ENCODE results near the gene ZNF619.

Gene ZNF619

DNA sequence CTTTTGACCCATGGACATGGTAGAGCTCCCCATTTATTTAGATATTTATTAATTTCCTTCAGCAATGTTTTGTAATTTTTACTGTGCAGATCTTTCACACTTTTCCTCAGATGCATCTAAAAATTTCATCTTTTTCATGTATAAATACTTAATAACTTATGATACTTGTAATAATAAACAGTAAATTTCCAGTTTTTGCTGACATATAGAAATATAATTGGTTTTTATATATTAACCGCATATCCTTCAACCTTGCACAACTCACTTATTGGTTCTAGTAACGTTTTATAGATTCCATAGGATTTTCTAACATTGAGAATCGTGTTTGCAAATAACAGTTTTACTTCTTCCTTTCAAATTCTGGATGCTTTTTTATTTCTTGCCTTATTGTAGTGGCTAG is 44.3 kb downstream of the ZNF619 start:
- no peak for TF ChIP-seq JUND (IDR thresholded peaks at IDR 0.05; ENCODE audit: low read depth)
- in situ Hi-C loops (cut with HindIII; ENCODE audit: low pct_unique_long_range_greater_than_20kb, low sequenced_read_pairs) = no loop called here
- DNase-seq (ENCODE audit: low read depth in 1 of 2, low spot score in 1 of 2) = no peak

DNA sequence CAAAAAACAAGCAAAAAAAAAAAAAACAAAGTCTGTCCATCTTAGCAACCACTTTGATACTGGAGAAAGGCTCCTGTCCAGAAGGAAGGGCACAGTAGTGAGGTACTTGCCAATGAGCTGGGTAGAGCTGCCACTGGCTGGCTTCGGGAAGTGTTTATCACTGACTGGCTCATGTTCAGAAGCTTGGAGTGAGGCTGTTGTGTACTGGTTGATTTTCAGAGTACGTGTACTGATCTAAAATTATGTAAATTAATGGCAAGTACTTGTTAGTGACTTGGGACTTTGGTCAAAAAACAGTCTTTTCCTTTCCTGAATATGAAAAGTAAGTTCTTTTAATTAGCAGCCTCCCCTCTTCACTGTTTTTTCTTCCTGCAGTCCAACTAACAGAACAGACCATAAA is 46.9 kb downstream of the ZNF619 start:
- no peak for TF ChIP-seq JUND (IDR thresholded peaks at IDR 0.05; ENCODE audit: low read depth)
- no peak for DNase-seq (ENCODE audit: low read depth in 1 of 2, low spot score in 1 of 2)
- in situ Hi-C loops (cut with HindIII; ENCODE audit: low pct_unique_long_range_greater_than_20kb, low sequenced_read_pairs) = no loop called here

DNA sequence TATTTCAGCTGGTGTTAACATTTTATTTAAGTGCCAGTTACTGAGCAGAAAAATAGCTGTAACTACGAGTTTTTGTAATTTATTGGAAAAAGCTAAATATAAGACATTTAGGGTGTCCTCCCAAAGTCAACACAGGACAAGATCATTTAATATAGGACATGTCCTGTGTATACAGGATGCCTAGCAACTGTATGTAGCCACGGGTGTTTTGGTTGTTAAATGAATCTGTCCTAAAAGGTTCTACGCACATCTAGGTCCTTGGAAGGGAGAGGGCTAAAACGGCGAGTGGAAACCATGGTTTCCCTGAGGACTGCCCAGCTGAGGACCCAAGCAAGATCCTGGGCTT is 47.3 kb downstream of the ZNF619 start:
- TF ChIP-seq JUND (IDR thresholded peaks at IDR 0.05; ENCODE audit: low read depth) = no peak
- in situ Hi-C loops (cut with HindIII; ENCODE audit: low pct_unique_long_range_greater_than_20kb, low sequenced_read_pairs) = no loop called here
- no peak for DNase-seq (ENCODE audit: low read depth in 1 of 2, low spot score in 1 of 2)

DNA sequence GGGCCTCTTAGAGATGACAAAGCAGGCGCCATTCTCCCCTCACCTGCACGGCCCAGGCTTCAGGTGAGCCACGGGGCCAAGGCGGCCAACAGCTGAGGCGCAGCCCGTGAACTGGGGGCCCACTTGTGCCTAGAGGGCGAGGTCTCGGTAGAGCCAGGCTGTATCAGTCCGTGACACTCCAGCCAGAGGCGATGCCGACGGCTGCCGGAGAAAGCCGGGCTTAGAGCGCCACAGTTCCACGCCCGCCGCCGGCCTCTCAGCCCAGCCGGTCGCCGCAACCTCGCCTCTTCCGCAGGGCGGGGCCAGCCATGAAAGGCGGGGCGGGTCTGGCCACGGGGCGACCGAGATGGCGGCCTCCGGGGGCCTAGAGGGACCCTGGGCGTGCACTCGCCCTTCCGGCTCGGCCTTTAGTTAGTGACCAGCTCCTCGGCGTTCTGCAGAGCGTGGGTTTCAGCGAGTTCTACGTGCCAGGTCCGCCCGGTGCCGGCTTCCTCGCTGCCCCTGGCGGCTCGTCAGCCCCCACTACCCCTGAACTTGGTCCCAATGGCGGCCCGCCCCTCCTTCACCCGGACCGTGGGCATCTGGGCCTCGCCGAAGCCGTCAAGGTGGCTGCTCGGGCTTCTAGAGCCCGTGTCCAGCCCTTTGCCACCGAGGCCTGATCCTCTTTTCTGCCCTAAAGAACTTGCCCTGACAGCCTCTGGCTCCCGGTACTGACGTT is 47.8 kb downstream of the ZNF619 start, which contains the start of gene ZNF621:
Gene ZNF621, plus strand, starts transcription at position 393 of the 718 bp plus-strand sequence. CDS start 881 bp downstream, outside the sequence.
- in situ Hi-C loops (cut with HindIII; ENCODE audit: low pct_unique_long_range_greater_than_20kb, low sequenced_read_pairs) = no loop called here
- DNase-seq (ENCODE audit: low read depth in 1 of 2, low spot score in 1 of 2) = peak; percentile 85 to 89
- no peak for TF ChIP-seq JUND (IDR thresholded peaks at IDR 0.05; ENCODE audit: low read depth)

DNA sequence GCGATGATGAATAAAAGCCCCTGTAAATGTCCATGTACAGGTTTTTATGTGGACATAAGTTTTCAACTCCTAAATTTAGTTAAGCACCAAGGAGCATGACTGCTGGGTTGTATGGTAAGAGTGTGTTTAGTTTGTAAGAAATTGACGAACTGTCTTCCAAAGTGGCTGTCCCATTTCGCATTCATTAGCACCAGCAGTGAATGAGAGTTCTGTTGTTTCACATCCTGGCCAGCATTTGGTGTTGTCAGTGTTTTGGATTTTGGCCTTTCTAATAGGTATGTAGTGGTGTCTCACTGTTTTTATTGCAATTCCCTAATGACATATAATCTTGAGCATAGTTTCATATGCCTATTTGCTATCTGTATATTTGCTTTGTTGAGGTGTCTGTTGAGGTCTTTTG is 51.5 kb downstream of the ZNF619 start:
- in situ Hi-C loops (cut with HindIII; ENCODE audit: low pct_unique_long_range_greater_than_20kb, low sequenced_read_pairs) = no loop called here
- TF ChIP-seq JUND (IDR thresholded peaks at IDR 0.05; ENCODE audit: low read depth) = no peak
- no peak for DNase-seq (ENCODE audit: low read depth in 1 of 2, low spot score in 1 of 2)

DNA sequence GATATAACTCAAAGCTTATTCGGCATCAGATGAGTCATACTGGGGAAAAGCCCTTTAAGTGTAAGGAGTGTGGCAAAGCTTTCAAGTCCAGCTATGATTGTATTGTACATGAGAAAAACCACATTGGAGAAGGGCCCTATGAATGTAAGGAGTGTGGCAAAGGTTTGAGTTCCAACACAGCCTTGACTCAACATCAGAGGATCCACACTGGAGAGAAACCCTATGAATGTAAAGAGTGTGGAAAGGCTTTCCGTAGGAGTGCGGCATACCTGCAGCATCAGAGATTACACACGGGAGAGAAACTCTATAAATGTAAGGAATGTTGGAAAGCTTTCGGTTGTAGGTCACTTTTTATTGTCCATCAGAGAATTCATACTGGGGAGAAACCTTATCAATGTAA is 55.3 kb downstream of the ZNF619 start:
- TF ChIP-seq JUND (IDR thresholded peaks at IDR 0.05; ENCODE audit: low read depth) = no peak
- in situ Hi-C loops (cut with HindIII; ENCODE audit: low pct_unique_long_range_greater_than_20kb, low sequenced_read_pairs) = no loop called here
- DNase-seq (ENCODE audit: low read depth in 1 of 2, low spot score in 1 of 2) = no peak

DNA sequence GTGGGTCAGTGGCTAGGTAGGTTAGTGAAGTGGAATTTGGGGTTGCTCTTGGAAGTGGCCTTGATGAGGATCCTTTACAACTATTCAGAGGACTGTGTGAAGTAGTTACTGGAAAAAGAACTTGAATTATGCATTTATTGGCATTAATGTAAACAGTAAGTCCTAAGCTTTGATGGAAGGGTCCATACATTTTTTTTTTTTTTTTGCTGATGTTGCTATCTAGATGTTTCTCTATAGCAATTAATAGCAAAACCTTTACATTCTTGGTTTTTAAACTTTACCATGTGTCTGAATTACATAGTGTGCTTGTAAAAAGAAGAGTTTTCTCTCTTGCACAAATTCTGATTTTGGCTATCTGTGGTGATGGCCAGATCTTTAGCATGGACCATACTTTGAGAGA is 57.4 kb downstream of the ZNF619 start:
- no peak for TF ChIP-seq JUND (IDR thresholded peaks at IDR 0.05; ENCODE audit: low read depth)
- in situ Hi-C loops (cut with HindIII; ENCODE audit: low pct_unique_long_range_greater_than_20kb, low sequenced_read_pairs) = no loop called here
- DNase-seq (ENCODE audit: low read depth in 1 of 2, low spot score in 1 of 2) = no peak
